Measurements from ENCODE around the gene SLC66A2. TPM values are rescaled to one million over a fixed set of nuclear protein-coding genes. Genes with fewer than 3 reads are reported as not detected.

Gene SLC66A2
- total and polyA plus RNA-seq, 2 of the 13 experiments (the other 11 are each of a cell fraction or from before 2014, with no cell fraction given): 33.5 to 41.9 TPM

DNA sequence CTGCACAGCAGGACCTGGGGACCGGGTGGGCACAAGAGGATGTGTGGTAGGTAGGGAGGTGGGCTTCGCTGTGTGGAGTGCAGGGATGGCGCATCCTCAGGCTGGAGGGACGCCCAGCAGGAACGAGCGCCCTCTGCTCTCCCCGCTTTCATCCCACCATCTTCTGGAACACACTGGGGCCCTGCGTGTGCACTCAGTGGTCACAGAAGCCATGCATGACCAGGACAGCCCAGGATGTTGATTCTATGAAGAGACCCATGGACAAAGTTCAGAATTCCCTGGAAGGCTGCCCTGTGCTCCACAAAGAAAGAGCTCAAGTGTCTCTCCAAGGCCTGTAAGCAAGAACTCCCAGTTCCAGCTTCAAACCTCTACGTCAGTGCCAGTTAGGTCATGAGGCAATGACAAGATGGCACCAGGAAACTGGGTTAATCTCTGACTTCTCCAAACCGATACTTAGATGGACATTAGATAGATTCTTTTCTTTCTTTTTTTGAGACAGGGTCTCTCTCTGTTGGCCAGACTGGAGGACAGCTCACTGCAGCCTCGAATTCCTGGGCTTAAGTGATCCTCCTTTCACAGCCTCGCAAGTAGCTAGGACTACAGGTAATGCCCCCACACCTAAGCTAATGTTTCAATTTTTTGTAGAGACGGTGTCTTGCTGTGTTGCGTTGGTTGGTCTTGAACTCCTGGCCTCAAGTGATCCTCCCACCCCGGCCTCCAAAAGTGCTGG, 3.4 kb downstream of the SLC66A2 start (continued):
- TF ChIP-seq FOXP1 (IDR thresholded peaks at IDR 0.05) (no peak), FOXP1 (CRISPR knock-in tag; IDR thresholded peaks at IDR 0.05) (peak; percentile 53), SAP130 (CRISPR knock-in tag; IDR thresholded peaks at IDR 0.05; ENCODE audit: low read depth) (peak; percentile 77), FOXK1 (CRISPR knock-in tag; IDR thresholded peaks at IDR 0.05; ENCODE audit: borderline replicate concordance, low read depth) (peak; percentile 56; the same call in 1 of the 2 replicates), ZFX (CRISPR knock-in tag; IDR thresholded peaks at IDR 0.05; ENCODE audit: low read depth) (peak; percentile 54), ZBTB7B (CRISPR knock-in tag; IDR thresholded peaks at IDR 0.05) (0 out of 2 replicates have a peak, but pooled peaks have one; percentile 35), ZNF644 (CRISPR knock-in tag; IDR thresholded peaks at IDR 0.05; ENCODE audit: low read depth) (peak; percentile 96), SETDB1 (CRISPR knock-in tag; IDR thresholded peaks at IDR 0.05; ENCODE audit: borderline replicate concordance) (no peak), RXRA (CRISPR knock-in tag; IDR thresholded peaks at IDR 0.05) (peak; percentile 72; the same call in 1 of the 2 replicates), ZSCAN30 (CRISPR knock-in tag; IDR thresholded peaks at IDR 0.05) (peak; percentile 79; the same call in 1 of the 2 replicates), ZNF24 (IDR thresholded peaks at IDR 0.05) (no peak), MIER3 (CRISPR knock-in tag; IDR thresholded peaks at IDR 0.05; ENCODE audit: borderline replicate concordance) (peak; percentile 74; the same call in 1 of the 2 replicates), ELF3 (CRISPR knock-in tag; IDR thresholded peaks at IDR 0.05) (peak; percentile 82), GFI1 (CRISPR knock-in tag; IDR thresholded peaks at IDR 0.05; ENCODE audit: borderline replicate concordance) (no peak)
- TF ChIP-seq, protein P1, sequence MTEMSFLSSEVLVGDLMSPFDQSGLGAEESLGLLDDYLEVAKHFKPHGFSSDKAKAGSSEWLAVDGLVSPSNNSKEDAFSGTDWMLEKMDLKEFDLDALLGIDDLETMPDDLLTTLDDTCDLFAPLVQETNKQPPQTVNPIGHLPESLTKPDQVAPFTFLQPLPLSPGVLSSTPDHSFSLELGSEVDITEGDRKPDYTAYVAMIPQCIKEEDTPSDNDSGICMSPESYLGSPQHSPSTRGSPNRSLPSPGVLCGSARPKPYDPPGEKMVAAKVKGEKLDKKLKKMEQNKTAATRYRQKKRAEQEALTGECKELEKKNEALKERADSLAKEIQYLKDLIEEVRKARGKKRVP (CRISPR knock-in tag; IDR thresholded peaks at IDR 0.05): no peak
- TF ChIP-seq, protein P2, sequence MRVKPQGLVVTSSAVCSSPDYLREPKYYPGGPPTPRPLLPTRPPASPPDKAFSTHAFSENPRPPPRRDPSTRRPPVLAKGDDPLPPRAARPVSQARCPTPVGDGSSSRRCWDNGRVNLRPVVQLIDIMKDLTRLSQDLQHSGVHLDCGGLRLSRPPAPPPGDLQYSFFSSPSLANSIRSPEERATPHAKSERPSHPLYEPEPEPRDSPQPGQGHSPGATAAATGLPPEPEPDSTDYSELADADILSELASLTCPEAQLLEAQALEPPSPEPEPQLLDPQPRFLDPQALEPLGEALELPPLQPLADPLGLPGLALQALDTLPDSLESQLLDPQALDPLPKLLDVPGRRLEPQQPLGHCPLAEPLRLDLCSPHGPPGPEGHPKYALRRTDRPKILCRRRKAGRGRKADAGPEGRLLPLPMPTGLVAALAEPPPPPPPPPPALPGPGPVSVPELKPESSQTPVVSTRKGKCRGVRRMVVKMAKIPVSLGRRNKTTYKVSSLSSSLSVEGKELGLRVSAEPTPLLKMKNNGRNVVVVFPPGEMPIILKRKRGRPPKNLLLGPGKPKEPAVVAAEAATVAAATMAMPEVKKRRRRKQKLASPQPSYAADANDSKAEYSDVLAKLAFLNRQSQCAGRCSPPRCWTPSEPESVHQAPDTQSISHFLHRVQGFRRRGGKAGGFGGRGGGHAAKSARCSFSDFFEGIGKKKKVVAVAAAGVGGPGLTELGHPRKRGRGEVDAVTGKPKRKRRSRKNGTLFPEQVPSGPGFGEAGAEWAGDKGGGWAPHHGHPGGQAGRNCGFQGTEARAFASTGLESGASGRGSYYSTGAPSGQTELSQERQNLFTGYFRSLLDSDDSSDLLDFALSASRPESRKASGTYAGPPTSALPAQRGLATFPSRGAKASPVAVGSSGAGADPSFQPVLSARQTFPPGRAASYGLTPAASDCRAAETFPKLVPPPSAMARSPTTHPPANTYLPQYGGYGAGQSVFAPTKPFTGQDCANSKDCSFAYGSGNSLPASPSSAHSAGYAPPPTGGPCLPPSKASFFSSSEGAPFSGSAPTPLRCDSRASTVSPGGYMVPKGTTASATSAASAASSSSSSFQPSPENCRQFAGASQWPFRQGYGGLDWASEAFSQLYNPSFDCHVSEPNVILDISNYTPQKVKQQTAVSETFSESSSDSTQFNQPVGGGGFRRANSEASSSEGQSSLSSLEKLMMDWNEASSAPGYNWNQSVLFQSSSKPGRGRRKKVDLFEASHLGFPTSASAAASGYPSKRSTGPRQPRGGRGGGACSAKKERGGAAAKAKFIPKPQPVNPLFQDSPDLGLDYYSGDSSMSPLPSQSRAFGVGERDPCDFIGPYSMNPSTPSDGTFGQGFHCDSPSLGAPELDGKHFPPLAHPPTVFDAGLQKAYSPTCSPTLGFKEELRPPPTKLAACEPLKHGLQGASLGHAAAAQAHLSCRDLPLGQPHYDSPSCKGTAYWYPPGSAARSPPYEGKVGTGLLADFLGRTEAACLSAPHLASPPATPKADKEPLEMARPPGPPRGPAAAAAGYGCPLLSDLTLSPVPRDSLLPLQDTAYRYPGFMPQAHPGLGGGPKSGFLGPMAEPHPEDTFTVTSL (CRISPR knock-in tag; IDR thresholded peaks at IDR 0.05; ENCODE audit: borderline replicate concordance): peak; percentile 64; the same call in 1 of the 2 replicates
- TF ChIP-seq, protein P3, sequence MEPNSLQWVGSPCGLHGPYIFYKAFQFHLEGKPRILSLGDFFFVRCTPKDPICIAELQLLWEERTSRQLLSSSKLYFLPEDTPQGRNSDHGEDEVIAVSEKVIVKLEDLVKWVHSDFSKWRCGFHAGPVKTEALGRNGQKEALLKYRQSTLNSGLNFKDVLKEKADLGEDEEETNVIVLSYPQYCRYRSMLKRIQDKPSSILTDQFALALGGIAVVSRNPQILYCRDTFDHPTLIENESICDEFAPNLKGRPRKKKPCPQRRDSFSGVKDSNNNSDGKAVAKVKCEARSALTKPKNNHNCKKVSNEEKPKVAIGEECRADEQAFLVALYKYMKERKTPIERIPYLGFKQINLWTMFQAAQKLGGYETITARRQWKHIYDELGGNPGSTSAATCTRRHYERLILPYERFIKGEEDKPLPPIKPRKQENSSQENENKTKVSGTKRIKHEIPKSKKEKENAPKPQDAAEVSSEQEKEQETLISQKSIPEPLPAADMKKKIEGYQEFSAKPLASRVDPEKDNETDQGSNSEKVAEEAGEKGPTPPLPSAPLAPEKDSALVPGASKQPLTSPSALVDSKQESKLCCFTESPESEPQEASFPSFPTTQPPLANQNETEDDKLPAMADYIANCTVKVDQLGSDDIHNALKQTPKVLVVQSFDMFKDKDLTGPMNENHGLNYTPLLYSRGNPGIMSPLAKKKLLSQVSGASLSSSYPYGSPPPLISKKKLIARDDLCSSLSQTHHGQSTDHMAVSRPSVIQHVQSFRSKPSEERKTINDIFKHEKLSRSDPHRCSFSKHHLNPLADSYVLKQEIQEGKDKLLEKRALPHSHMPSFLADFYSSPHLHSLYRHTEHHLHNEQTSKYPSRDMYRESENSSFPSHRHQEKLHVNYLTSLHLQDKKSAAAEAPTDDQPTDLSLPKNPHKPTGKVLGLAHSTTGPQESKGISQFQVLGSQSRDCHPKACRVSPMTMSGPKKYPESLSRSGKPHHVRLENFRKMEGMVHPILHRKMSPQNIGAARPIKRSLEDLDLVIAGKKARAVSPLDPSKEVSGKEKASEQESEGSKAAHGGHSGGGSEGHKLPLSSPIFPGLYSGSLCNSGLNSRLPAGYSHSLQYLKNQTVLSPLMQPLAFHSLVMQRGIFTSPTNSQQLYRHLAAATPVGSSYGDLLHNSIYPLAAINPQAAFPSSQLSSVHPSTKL (CRISPR knock-in tag; IDR thresholded peaks at IDR 0.05): peak; percentile 86
- TF ChIP-seq, protein P4, sequence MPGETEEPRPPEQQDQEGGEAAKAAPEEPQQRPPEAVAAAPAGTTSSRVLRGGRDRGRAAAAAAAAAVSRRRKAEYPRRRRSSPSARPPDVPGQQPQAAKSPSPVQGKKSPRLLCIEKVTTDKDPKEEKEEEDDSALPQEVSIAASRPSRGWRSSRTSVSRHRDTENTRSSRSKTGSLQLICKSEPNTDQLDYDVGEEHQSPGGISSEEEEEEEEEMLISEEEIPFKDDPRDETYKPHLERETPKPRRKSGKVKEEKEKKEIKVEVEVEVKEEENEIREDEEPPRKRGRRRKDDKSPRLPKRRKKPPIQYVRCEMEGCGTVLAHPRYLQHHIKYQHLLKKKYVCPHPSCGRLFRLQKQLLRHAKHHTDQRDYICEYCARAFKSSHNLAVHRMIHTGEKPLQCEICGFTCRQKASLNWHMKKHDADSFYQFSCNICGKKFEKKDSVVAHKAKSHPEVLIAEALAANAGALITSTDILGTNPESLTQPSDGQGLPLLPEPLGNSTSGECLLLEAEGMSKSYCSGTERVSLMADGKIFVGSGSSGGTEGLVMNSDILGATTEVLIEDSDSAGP (CRISPR knock-in tag; IDR thresholded peaks at IDR 0.05; ENCODE audit: borderline replicate concordance): 0 out of 2 replicates have a peak, but pooled peaks have one; percentile 40
